Upper lobe of right lung (tissue), 1 donor: ENCODE data around the gene MXRA8. TPM values are rescaled to one million over a fixed set of nuclear protein-coding genes. Genes with fewer than 3 reads are reported as not detected.

ENCODE experiments used
- ATAC-seq: fragments of 200-7000 bp; cut with Tn5 transposase; one replicate; pipeline ENCODE4 v1.9.1; 2020; ENCODE audit warnings: mild to moderate bottlenecking, moderate library complexity
- DNase-seq: peaks from one replicate; pipeline ENCODE4 v3.0.0-alpha.2; 2020
- H3K27ac ChIP-seq: fragments of 200-600 bp; one replicate; pipeline ENCODE4 v1.8.0; 2022
- H3K27me3 ChIP-seq: fragments of 200-600 bp; one replicate; pipeline ENCODE4 v1.8.0; 2022; ENCODE audit warnings: mild to moderate bottlenecking
- H3K36me3 ChIP-seq: fragments of 200-600 bp; one replicate; pipeline ENCODE4 v1.8.0; 2022
- H3K4me1 ChIP-seq: fragments of 200-600 bp; one replicate; pipeline ENCODE4 v1.8.0; 2022
- H3K4me3 ChIP-seq: fragments of 200-600 bp; one replicate; pipeline ENCODE4 v1.8.0; 2022; ENCODE audit warnings: mild to moderate bottlenecking
- H3K9me3 ChIP-seq: fragments of 200-600 bp; one replicate; pipeline ENCODE4 v1.8.0; 2022
- CTCF ChIP-seq: fragments of 200-600 bp; IDR thresholded peaks from one replicate; pipeline ENCODE4 v1.8.0; 2022; ENCODE audit warnings: antibody characterized with exemption
- intact Hi-C: fragments of 100-400 bp; cut with DNase I; formaldehyde crosslinking; loops from one replicate; pipeline ENCODE4 v1.11.0; 2022
- total RNA-seq: library from RNA; stranded (reverse); fragmentation: NEBNext Ultra II Directional; extraction: Animal tissue kit (Norgen Biotek cat#: 25700); gene quantifications from one replicate; pipeline ENCODE4 v1.2.1, GENCODE V29; 2021
- donor health status: DM: no; HTN: yes; CAD: no; lungs with severe emphysema.

Gene MXRA8
- total RNA-seq, 1 donor from 2014 or later, result 66.3 TPM

GRCh38 chr1:1365875-1366698 is 7.7 kb upstream of the MXRA8 start:
- Histone ChIP-seq H3K9me3 (no peaks in the 10 kb centered on the region), H3K4me3 (no peak overlapping the region), H3K36me3 (no peaks in the 10 kb centered on the region), H3K27ac (no peak overlapping the region), H3K4me1 (peaks cover 9% of the 10 kb centered on the region), H3K27me3 (no peaks in the 10 kb centered on the region)
- intact Hi-C loops, result no loop called here
- ATAC-seq (no peak), DNase-seq (no peak)
- no peak for TF ChIP-seq CTCF

DNA sequence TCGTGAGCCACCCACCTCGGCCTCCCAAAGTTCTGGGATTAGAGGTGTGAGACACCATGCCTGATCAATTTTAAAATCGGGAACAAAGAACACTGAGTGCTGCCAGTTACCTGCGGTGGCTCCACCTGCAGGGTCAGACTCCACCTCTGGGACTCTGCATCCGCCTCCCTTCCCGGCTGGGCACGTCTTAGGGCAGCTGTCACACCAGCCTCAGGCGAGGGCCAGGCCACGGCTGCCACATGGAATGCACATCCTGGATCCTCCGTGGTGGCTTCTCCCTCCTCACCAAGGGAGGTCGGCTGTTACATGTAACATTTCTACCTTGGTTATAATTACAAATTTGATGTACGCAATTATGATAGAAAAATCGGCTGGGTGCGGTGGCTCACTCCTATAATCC is 5.9 kb upstream of the MXRA8 start:
- TF ChIP-seq CTCF, result no peak
- Histone ChIP-seq H3K4me1 (peaks cover 11% of the 10 kb centered on the region), H3K9me3 (no peaks in the 10 kb centered on the region), H3K4me3 (no peak overlapping the region), H3K27ac (no peak overlapping the region), H3K36me3 (no peaks in the 10 kb centered on the region), H3K27me3 (no peaks in the 10 kb centered on the region)
- ATAC-seq (no peak), DNase-seq (no peak)
- intact Hi-C loops, result no loop called here

DNA sequence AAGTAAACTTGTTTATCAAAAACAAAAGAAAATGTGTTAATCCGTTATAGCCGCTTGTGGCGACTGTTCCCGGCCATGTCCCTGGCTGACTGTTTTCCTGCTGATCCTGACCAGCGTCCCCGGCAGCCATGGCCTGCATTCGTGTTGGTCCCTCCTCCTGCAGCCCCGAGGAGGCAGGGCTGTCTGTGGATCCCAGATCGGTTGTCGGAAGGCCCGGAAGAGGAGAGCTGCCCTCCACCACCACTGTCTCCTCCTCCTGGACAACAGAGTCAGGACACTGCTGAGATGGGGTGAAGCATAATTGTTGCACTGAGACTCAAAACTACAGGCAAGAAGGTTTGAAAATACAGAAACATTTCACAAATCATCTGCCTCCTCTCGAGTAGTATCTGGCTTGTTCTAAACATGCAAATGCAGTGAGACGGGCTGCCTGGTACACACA is 3.6 kb upstream of the MXRA8 start:
- intact Hi-C loops, result no loop called here
- ATAC-seq (no peak), DNase-seq (no peak)
- H3K27ac ChIP-seq, result peak overlapping the region; percentile 68
- no peaks in the 10 kb centered on the region for H3K9me3 ChIP-seq
- no peak overlapping the region for H3K4me3 ChIP-seq
- peaks cover 13% of the 10 kb centered on the region for H3K27me3 ChIP-seq
- TF ChIP-seq CTCF, result no peak
- peaks cover 19% of the 10 kb centered on the region for H3K4me1 ChIP-seq
- H3K36me3 ChIP-seq, result no peaks in the 10 kb centered on the region

DNA sequence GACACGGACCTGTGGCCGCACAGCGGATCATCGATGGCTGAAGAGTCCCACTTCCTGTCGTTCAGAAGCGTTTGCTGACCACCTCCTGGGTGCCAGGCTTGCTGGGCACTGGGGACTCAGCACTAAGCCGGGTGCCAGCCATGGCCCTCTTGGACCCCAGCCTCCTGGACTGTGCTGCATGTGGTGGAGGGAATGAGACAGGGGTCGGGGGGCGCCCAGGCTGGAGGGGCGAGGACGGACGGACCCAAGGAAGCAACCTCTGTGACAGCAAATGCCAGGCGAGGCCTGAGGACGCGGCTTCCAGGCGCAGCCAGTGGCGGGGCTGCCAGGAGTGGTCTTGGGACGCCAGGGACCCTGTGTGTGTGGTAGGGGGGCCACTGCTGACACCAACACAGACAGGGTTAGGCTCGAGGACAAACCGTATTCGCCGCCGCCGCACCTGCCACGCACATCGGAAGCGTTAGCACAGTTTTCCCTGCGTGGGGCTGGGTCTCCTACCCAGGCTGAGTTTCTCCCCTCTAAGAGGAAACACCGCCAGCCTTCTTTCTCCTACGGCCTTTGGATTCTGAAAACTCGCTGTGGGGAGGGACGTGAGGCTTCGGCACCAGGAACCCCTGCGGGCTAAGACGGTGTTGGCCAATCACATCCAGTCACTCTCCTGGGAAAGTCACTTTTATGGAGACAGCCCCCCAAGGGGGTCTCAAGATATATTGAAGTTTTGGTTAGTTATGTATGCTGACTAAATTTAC is 3.1 kb upstream of the MXRA8 start:
- TF ChIP-seq CTCF, result no peak
- no peak for DNase-seq
- no peaks in the 10 kb centered on the region for H3K36me3 ChIP-seq
- ATAC-seq, result no peak
- H3K27me3 ChIP-seq, result peaks cover 13% of the 10 kb centered on the region
- H3K4me3 ChIP-seq, result no peak overlapping the region
- peaks cover 19% of the 10 kb centered on the region for H3K4me1 ChIP-seq
- intact Hi-C loops, result no loop called here
- H3K27ac ChIP-seq, result peak overlapping the region; percentile 68
- H3K9me3 ChIP-seq, result no peaks in the 10 kb centered on the region

DNA sequence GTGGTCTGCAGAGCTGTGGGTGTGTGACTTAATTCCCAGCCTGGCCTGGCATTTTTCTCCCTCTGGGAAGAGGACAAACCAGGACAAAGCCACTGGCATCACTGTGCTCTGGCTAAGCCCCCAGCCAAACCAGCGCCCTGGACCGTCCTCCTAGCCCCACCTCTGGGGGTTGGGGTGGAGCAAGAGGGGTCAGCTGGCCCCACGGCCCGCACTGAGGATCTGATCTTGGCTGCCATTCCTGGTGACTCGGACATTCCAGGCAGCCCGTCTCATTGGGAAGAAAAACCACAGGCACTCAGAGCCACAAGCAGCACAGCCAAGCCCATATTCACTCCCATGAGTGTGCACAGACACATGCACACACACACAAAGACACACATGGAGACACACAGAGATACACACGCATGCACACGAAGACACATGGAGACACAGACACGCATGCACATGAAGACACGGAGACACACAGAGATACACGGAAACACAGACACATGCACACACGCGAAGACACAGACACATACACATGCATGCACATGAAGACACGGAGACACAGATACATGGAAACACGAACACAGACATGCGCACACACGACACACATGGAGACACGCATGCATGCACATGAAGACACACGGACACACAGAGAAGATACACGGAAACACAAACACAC is 2.3 kb upstream of the MXRA8 start:
- H3K9me3 ChIP-seq, result no peaks in the 10 kb centered on the region
- DNase-seq (peak; percentile 74), ATAC-seq (peak; percentile 57)
- H3K36me3 ChIP-seq, result no peaks in the 10 kb centered on the region
- intact Hi-C loops, result no loop called here
- peaks cover 19% of the 10 kb centered on the region for H3K4me1 ChIP-seq
- peak overlapping the region; percentile 81 for H3K27ac ChIP-seq
- H3K4me3 ChIP-seq, result no peak overlapping the region
- H3K27me3 ChIP-seq, result peaks cover 13% of the 10 kb centered on the region
- TF ChIP-seq CTCF, result no peak
